NCI-H526 (cell line): ENCODE measurements around the gene MANF.
"Not testable (repeated sequence)": the region's sequence is repeated elsewhere in the genome, so short reads cannot be mapped to it uniquely, and the experiment has no call there.

Experiments
- DNase-seq, 2 experiments: peaks; one replicate each; lab custom pipeline; 2025; lab: John Stamatoyannopoulos, UW

Gene MANF

DNA sequence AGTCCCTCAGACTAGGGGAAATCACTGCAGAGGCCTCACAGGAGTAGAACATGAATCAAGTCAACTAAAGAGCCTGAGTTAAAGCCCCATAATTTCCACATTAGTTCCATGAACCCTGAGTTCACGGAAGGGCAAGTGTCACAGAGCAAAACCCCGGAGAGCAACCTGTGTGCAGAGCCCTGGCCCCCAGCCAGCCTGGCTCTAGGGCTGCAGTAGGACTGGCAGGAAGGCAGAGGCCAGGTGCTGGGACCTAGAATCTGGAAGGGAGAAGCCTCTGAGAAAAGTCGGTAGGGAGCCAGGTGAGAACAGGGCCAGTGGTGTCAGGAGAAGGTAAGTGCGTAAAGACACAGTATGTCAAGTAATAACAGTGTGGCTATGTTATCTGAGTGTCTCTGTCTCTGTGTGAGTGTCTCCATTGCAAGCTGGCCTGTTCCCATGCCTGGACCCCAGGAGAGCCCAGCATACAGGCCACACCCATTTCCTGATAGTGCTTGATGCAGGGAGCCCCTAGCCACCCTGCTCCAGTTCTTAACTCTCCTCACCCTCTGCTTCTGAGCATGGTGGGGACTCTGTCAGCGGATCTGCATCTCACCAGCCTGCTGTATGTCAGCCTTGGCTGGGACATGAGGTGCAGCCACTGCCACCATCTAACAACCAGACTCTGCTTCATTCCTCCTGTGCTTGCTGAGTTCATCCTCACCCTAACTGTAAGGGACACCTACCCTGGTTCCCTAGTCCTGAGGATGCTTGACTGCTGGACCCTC is 11.3 kb upstream of the MANF start:
- DNase-seq: no peak

DNA sequence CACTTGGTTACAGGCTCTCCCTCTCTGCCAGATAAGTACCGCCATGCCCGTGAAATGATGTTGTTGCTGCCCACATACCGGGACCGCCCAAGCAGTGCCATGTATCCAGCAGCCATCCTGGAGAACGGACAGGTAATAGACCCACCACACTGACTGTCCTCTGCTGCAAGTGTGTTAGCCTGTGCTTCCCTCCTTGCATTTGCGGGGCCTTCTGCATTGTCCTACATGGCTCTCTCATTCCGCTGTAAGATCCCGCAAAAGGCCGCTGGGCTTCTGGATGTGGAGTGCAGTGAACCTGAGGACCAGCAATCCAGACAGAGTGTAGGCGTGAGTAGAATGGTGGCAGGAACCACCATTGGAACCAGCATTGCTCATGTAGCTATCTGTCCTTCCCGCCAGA is 10.6 kb upstream of the MANF start:
- no peak for DNase-seq

DNA sequence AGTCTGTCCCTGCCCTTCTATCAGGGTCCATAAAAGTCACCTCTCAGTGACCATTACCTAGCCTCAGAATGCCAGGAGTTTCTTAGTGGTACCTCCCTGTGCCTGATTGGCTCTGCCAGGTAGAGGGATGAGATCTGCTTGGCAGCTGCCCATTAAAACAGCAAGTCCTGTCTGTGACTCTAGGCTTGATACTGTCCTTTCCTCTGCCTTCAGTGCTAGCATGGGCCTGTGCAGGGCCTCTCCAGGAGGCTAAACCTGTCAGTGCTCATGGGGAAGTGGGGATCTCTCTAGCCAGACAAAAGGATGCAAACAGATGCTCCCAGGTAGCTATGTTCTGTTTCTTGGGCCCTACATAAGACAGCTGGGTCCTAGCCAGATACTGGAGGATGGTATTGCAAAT is 10.0 kb upstream of the MANF start:
- DNase-seq: no peak

DNA sequence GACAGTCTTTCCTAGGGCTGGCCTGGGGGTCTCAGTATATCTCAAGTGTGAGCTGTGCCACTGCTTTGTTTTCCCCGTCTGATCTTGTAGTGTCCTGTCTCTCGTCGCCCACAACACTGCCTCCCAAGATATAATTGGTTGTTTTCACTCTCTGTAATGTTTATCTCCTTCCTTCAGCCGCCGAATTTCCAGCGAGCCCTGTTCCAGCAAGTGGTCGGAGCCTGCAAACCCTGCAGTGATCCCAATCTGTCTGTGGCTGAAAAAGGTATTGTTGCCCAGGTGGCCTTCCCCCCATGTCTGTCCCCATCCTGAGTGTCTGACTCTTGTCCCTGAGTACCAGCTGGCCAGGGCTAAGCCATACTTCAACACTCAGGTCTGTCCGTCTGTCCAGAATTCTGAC is 9.5 kb upstream of the MANF start:
- DNase-seq: no peak

DNA sequence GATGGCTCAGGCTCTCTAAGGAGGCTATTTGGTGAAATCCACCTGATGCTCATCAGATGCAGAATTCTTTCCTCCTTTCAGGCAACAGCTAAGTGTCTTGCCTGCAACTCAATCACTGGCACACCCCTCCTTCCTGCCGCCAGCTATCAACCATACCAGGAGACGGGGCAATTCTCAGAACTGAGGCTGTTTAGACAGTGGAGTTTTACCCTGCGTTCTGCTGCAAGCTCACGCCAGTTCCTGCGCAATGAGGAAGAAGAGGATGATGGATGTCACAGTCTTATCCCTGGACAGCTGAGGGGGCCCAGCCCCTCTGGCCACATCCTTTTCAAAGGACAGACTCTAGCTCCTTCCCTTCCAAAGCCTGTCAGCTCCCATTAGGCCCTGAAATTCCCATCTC is 7.0 kb upstream of the MANF start:
- no peak for DNase-seq

DNA sequence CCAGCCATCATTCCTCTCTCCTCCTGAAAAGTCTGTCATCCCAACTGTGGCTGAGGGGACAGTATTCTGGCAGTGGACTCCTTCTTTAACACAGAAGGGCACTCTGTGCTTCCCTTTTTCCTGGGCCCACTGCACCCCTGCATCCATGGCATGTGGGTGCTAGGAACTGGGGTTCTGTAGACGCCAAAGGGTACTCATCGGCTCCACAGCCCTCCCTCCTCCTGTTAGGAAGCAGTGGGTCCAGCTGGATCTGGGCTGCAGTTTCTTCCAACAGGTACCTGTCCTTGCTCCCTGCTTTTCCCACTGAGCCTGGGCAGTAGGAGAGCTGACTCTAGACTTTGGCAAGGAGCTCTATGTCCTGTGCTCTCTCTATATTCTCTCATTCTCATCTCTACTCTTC is 6.4 kb upstream of the MANF start:
- DNase-seq: no peak

DNA sequence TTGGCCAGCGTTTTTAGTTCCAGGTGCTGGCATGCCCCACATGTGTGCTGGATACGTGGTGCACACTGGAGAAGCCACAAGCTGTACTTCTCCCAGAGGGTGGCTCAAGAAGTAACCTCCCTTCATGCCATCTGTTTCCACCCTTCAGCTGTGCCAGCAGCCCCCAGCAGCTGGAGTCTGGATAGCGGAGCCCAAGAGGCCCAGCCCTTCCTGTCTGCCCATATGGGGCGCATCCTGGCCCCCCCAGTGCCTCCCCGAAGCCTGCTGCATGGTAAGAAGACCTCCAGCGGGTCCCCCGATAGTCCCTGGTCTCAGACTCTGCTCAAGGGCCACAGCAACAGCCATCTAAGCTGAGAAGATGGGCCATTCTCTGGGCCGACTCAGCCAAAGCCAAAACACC is 5.8 kb upstream of the MANF start:
- DNase-seq: no peak

DNA sequence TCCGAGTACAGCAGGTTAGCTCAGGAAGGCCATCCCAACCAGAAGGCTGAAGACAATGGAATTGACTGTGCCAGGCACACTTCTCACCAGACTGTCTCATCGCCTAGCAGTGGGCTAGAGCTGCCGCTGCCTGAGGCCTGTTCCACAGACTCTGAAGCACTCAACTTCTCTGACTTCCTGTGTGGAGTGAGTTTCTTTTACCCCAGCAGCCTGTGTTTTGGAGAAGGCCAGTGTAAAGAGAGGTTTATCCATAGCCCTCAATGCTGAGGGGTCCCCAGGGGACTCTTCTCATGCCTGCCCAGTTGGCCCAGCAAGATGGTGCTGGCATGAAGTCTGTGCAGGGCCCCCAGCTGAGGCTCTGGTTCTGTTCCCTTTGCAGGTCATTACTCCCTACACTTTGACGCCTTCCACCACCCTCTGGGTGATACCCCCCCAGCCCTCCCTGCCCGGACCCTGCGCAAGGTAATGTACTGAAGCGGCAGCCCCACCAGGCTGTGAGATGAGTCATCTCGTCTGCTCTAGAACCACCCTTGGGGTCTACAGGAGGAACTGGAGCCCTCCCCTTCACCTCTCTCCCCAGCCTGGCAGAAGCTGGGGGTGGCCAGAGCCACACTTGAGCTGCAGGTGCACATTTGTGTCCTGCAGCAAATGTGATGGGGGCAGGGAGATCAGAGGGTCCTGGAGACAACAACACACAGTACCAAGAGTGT is 5.2 kb upstream of the MANF start:
- no peak for DNase-seq

DNA sequence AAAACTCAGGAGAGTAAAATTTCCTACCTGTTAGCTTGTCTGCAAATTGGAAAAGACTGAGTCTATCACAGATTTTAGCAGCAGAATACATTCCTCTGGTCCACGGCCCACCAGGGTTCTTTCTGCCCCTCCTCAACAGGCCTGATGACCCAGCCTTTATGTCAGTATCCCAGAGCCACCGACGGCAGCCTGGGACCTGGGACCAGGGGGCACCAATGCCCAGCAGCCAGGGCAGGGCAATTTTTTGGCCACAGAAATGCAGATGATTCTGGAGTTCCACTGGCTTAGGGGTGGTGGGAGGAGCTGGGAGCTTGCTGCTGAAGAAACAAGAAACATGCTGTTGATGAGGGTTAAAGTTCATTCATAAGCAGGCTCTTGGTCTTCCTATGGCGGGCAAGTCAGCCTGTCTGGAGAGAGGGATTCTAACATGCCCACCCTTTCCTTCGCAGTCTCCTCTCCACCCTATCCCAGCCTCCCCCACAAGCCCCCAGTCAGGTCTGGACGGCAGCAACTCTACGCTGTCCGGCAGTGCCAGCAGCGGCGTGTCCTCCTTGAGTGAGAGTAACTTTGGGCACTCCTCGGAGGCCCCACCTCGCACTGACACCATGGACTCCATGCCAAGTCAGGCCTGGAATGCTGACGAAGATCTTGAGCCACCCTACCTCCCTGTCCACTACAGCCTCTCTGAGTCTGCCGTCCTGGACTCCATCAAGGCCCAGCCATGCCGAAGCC is 4.3 kb upstream of the MANF start:
- DNase-seq: no peak

DNA sequence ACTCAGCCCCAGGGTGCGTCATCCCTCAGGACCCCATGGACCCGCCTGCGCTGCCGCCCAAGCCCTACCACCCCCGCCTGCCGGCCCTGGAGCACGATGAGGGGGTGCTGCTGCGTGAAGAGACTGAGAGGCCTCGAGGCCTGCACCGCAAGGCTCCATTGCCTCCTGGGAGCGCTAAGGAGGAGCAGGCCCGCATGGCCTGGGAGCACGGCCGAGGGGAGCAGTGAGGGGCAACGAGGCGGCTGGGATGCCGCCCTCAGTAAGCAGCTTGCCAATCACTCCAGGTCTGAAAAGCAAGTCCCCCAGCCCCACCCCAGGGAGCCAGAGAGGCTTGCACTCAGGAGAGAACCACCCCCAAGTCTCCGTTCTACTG is 3.8 kb upstream of the MANF start:
- no peak for DNase-seq

DNA sequence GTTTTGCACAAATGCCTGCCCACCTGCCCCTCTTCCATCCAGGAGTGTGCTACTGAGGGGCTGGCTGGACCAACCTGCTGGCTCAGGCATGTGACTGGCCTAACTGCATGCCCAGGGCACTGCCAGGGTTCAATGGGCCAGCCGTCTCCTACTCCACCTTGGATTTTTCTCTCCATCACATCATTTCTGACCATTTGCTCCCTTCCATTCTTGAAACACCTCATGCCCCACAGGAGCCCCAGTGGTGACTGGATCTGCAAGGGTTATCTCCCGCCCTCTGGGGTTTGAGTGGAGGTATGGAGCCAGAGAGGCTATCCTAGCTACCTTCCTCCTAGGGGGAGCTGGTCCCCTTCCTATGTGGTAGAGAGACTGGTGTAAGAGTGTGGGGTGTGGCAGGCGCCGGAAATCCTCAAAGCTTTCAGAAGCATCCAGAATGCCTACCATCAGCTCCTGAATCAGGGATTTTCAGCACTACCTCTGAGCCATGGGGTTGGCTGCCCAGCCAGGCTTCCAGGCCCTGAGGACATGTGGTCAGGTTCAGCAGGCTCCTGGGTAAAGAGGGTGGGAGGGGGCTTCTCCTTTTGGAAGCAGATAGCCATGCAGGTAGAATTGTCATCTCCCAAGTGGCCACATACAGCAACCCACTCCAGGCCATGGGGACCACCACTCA is 2.9 kb upstream of the MANF start:
- no peak for DNase-seq

DNA sequence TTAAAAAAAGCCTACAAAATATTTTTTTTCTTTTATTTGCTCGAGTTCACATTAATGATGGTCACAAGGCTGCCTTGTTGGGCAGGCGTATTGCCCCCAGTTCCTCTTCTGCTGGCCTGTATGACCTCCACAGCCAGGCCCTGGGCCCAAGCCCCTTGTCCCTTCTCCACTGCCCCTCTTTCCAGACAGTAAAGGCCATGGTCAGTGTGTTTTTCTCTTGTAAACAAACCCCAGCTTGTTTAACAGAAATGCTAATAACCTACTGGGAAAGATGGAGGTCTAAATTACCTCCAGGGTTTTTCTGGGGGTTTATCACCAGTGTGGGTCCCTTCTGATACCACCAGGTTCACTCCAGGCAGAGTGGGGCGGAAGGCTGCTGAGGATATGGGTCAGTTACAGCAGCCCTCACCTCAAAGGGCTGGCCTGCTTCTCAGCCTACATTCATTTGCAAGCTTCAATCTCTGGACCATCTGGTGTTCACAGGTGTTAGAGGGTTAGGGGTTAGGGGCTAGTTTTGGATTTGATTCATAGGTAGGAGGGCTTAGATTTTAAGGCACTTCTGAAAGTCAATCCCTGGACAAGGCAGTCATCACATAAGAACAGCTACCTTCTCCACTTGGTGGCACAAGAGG is 2.0 kb upstream of the MANF start:
- DNase-seq: no peak

DNA sequence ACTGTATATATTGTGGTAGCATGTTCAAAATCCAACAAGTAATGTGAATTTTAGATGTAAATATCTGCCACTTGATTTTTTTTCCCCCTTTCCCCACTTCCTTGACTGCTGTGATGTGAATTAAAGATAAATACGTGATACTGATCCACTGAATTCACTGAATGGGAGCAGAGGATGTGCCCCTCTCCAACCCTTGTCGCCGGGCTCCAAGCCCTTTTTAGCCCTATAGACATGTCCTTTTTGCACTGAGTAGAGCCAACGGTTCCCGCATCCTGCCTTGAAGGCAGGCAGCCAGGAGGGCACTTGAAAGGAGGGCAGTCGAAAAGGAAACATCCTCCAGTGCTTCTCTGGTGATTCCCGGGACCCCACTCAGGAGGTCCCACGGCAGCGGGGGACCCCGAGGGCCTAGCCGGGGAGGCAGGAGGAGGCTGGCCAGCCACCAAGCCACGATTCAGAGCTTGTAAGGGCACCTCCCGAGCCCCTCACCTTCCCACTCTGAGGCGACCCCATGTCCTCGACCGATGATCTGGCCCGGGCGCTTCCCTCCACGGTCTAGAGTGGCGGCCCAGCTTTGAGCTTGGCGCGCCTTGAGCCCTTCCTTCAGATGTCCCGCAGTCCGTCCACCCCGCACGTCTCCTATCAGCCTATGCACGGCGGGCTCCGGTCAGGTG is 901 bp upstream of the MANF start:
- DNase-seq: peak; percentile 4 to 34

DNA sequence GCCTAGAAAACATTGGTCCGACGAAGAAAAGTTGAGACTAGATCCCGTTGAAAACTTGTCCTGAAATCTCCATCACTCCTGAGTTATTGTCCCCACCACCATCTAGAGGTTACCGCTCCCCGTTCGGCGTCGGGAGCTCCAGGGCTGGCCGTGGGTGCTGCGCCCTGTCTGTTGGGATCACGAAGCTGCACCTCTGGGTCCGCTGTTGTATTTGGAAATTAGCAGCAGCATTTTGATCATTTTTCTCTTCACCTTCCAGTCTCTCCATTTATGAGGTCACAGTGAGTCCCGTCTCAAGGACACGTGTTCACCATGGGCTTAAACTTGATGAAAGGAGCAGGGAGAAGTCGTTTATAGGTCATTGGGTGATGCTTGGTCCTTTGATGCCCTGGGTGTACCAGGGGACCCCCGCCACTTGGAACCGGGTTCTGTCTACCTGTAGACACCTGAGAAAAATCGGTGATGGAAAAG is 565 bp downstream of the MANF start:
- no peak for DNase-seq

DNA sequence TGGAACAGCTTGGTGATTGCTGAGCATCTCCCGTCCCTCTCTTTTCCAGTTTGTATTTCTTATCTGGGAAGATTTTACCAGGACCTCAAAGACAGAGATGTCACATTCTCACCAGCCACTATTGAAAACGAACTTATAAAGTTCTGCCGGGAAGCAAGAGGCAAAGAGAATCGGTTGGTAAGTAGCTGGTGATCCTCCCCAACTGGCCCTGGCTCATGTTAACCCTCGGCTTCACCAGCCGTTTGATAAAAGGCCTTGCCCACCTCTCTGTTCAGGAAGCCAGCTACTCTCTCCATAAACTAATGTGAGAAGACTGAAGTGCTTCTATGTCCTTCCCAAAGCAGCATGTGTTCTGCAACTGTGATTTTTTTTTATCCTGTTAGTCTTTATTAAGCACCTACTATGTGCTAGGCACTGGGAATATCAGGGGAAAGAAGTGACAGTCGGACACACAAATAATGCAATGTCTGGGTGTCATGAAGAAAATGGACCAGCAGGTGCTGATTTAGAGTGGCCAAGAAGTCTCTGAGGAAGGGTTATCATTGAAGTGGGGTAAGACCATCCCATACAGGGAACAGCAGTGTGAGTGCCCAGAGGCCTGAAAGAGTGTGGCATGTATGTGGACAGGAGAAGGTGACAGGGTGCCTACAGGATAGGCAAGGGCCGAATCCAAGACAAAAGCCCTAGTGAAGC is 1.2 kb downstream of the MANF start:
- DNase-seq: no peak

DNA sequence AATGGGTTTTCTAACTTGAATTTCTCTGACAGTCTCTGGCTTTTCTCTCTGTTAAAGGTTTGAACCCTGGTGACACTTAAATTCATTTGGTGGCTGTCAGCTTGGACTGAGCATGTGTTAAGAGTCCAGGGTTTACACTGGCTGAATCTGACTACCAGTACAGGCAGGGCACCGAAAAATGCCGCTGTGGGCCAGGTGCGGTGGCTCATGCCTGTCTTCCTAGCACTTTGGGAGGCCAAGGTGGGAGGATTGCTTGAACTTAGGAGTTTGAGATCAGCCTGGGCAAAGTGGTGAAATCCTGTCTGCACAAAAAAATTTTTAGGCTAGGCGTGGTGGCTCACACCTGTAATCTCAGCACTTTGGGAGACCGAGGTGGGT is 1.8 kb downstream of the MANF start:
- no peak for DNase-seq

DNA sequence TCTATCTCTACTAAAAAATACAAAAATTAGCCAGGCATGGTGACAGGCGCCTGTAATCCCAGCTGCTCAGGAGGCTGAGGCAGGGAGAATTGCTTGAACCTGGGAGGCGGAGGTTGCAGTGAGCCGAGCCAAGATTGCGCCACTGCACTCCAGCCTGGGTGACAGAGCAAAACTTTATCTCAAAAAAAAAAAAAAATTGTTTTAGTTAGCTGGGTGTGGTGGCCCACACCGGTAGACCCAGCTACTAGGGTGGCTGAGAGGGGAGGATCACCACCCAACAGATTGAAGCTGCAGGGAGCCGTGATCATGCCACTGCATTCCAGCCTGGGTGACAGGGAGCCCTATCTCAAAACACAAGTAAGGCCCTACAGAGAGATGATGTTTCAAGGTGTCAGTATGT is 2.2 kb downstream of the MANF start:
- DNase-seq: not testable (repeated sequence)

DNA sequence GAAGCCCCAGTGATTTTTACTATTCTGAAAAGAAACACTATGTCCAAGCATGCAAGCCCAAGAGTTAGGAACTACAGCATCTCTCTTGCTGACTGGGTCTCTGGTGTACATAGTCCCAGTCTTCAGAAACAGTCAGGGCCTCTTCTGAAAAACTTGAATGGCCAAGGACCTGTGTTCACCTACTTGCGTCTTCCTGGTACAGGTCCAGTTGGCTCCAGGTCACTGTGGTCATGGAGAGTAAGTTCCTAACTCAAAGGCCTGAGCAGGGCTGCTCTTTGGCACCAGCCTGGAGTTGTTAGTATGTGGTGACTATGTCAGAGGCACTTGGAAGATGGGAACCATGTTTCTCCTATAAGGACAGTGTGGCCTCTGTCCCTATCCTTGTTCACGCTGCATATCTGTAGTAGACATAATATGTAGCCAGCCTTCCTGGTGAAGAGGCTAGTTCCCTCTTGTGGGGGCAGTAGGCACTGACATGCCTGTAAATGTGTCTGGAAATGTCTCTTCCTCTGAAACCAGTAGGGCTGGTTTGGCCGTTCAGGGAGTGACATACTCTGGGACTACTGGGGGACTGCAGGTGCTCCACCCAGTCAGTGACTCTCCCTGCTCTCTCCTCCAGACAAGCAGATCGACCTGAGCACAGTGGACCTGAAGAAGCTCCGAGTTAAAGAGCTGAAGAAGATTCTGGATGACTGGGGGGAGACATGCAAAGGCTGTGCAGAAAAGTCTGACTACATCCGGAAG is 3.4 kb downstream of the MANF start:
- DNase-seq: peak; percentile 64 to 75

DNA sequence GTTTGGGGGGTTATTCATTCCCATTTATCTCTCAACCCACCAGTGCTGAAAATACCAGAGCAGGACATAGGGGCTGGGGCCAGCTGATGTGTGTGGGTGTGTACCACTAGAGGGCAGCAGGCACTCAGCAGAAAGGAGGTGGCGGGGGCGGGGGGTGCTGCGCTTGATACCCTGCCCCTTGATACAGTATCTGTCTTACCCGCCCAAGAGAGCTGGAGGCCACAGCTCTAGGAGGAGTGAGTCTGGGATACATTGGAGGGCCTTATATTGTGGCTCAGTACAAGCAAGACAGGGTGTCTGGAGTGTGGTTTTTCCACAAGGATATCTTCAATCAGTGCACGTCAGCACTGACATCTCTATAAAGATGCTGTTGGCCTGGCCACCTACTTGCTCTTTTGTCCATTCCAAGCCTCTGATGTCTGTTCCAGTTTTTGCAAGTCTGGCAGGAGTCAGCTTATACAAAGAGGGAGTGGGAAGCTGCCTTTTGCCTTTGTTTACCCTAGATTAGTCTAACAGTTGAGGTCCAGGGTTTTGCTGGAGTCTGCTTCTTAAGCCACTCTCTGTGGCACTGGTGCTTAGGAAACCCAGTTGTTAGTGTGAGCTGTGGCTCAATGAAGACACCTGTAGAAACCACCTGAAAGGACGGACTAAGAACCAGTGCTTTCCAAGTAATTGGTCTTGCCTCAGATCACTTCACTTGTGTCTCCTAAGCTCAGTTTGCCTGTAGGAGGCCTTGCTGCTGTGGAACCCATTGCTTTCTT is 4.5 kb downstream of the MANF start:
- DNase-seq: peak; percentile 39 to 77
